Measurements from ENCODE around the gene PLCH1. TPM values are rescaled to one million over a fixed set of nuclear protein-coding genes. Genes with fewer than 3 reads are reported as not detected.

PLCH1 gene
- total RNA-seq, 2 donors from 2014 or later = 12.0 to 12.4 TPM

GRCh38 chr3:155426524-155427230, 318.2 kb downstream of the PLCH1 start:
- Histone ChIP-seq H3K27me3 (ENCODE audit: control insufficient read depth, insufficient read depth, low read length, poor library complexity, severe bottlenecking) (no peaks in the 10 kb centered on the region), H3K27ac (ENCODE audit: low read depth, low read length) (no peak overlapping the region), H3K4me1 (ENCODE audit: control insufficient read depth, insufficient read depth, low read length) (no peaks in the 10 kb centered on the region), H3K4me3 (ENCODE audit: low read length) (no peak overlapping the region), H3K9ac (ENCODE audit: extremely low read depth, low read length, poor library complexity, severe bottlenecking) (no peak overlapping the region), H3K9me3 (ENCODE audit: control insufficient read depth, low read length) (peaks cover 55% of the 10 kb centered on the region), H3K36me3 (ENCODE audit: control insufficient read depth, insufficient read depth, low read length) (no peaks in the 10 kb centered on the region)
- WGBS, 2 experiments (ENCODE audit: insufficient coverage in 1 of 2, insufficient read length in 1 of 2) = 84 to 94% methylated on average over 3 of the region's 3 CpGs
- Mint-ChIP-seq H3K9me3 (peaks cover 34% of the 10 kb centered on the region), H3K36me3 (ENCODE audit: low read depth) (no peaks in the 10 kb centered on the region), H3K4me3 (no peak overlapping the region), H3K27ac (no peak overlapping the region), H3K4me1 (peaks cover 13% of the 10 kb centered on the region), H3K27me3 (ENCODE audit: insufficient read depth) (no peaks in the 10 kb centered on the region)
- no peak for DNase-seq
- TF ChIP-seq CTCF (conservative IDR thresholded peaks at IDR 0.05) = no peak

GRCh38 chr3:155425396-155425795, 319.5 kb downstream of the PLCH1 start:
- Histone ChIP-seq H3K4me3 (ENCODE audit: low read length) (no peak overlapping the region), H3K4me1 (ENCODE audit: control insufficient read depth, insufficient read depth, low read length) (no peaks in the 10 kb centered on the region), H3K27ac (ENCODE audit: low read depth, low read length) (no peak overlapping the region), H3K27me3 (ENCODE audit: control insufficient read depth, insufficient read depth, low read length, poor library complexity, severe bottlenecking) (no peaks in the 10 kb centered on the region), H3K9me3 (ENCODE audit: control insufficient read depth, low read length) (peaks cover 55% of the 10 kb centered on the region), H3K9ac (ENCODE audit: extremely low read depth, low read length, poor library complexity, severe bottlenecking) (no peak overlapping the region), H3K36me3 (ENCODE audit: control insufficient read depth, insufficient read depth, low read length) (no peaks in the 10 kb centered on the region)
- no peaks in the 10 kb centered on the region for H3K27me3 Mint-ChIP-seq (ENCODE audit: insufficient read depth)
- DNase-seq = no peak
- H3K9me3 Mint-ChIP-seq = peaks cover 34% of the 10 kb centered on the region
- H3K36me3 Mint-ChIP-seq (ENCODE audit: low read depth) = no peaks in the 10 kb centered on the region
- H3K27ac Mint-ChIP-seq = no peak overlapping the region
- H3K4me3 Mint-ChIP-seq = no peak overlapping the region
- 93 to 100% methylated on average over 1 to 2 of the region's 2 CpGs for WGBS, 2 experiments (ENCODE audit: insufficient coverage in 1 of 2, insufficient read length in 1 of 2)
- H3K4me1 Mint-ChIP-seq = peaks cover 26% of the 10 kb centered on the region
- TF ChIP-seq CTCF (conservative IDR thresholded peaks at IDR 0.05) = no peak

GRCh38 chr3:155424323-155424710, 320.6 kb downstream of the PLCH1 start:
- H3K9ac ChIP-seq (ENCODE audit: extremely low read depth, low read length, poor library complexity, severe bottlenecking) = no peak overlapping the region
- H3K4me3 ChIP-seq (ENCODE audit: low read length) = no peak overlapping the region
- Mint-ChIP-seq H3K36me3 (ENCODE audit: low read depth) (no peaks in the 10 kb centered on the region), H3K27me3 (ENCODE audit: insufficient read depth) (no peaks in the 10 kb centered on the region), H3K27ac (no peak overlapping the region), H3K4me3 (no peak overlapping the region), H3K9me3 (peaks cover 34% of the 10 kb centered on the region), H3K4me1 (peaks cover 26% of the 10 kb centered on the region)
- DNase-seq = no peak
- H3K4me1 ChIP-seq (ENCODE audit: control insufficient read depth, insufficient read depth, low read length) = no peaks in the 10 kb centered on the region
- H3K36me3 ChIP-seq (ENCODE audit: control insufficient read depth, insufficient read depth, low read length) = no peaks in the 10 kb centered on the region
- no peak for TF ChIP-seq CTCF (conservative IDR thresholded peaks at IDR 0.05)
- no peak overlapping the region for H3K27ac ChIP-seq (ENCODE audit: low read depth, low read length)
- no peaks in the 10 kb centered on the region for H3K27me3 ChIP-seq (ENCODE audit: control insufficient read depth, insufficient read depth, low read length, poor library complexity, severe bottlenecking)
- peaks cover 48% of the 10 kb centered on the region for H3K9me3 ChIP-seq (ENCODE audit: control insufficient read depth, low read length)
